Hematopoietic multipotent progenitor cell treated with erythropoietin and hydrocortisone succinate and interleukin-3 and kit ligand, for 17 days (in vitro differentiated cells): Measurements from ENCODE around the gene RBM19.
"Not testable (repeated sequence)": the region's sequence is repeated elsewhere in the genome, so short reads cannot be mapped to it uniquely, and the experiment has no call there.

Experiments used
- DNase-seq: peaks from one replicate; pipeline ENCODE4 v3.0.0-alpha.2; 2015; ENCODE audit warnings: low spot score

Gene RBM19, protein sequence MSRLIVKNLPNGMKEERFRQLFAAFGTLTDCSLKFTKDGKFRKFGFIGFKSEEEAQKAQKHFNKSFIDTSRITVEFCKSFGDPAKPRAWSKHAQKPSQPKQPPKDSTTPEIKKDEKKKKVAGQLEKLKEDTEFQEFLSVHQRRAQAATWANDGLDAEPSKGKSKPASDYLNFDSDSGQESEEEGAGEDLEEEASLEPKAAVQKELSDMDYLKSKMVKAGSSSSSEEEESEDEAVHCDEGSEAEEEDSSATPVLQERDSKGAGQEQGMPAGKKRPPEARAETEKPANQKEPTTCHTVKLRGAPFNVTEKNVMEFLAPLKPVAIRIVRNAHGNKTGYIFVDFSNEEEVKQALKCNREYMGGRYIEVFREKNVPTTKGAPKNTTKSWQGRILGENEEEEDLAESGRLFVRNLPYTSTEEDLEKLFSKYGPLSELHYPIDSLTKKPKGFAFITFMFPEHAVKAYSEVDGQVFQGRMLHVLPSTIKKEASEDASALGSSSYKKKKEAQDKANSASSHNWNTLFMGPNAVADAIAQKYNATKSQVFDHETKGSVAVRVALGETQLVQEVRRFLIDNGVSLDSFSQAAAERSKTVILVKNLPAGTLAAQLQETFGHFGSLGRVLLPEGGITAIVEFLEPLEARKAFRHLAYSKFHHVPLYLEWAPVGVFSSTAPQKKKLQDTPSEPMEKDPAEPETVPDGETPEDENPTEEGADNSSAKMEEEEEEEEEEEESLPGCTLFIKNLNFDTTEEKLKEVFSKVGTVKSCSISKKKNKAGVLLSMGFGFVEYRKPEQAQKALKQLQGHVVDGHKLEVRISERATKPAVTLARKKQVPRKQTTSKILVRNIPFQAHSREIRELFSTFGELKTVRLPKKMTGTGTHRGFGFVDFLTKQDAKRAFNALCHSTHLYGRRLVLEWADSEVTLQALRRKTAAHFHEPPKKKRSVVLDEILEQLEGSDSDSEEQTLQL

DNA sequence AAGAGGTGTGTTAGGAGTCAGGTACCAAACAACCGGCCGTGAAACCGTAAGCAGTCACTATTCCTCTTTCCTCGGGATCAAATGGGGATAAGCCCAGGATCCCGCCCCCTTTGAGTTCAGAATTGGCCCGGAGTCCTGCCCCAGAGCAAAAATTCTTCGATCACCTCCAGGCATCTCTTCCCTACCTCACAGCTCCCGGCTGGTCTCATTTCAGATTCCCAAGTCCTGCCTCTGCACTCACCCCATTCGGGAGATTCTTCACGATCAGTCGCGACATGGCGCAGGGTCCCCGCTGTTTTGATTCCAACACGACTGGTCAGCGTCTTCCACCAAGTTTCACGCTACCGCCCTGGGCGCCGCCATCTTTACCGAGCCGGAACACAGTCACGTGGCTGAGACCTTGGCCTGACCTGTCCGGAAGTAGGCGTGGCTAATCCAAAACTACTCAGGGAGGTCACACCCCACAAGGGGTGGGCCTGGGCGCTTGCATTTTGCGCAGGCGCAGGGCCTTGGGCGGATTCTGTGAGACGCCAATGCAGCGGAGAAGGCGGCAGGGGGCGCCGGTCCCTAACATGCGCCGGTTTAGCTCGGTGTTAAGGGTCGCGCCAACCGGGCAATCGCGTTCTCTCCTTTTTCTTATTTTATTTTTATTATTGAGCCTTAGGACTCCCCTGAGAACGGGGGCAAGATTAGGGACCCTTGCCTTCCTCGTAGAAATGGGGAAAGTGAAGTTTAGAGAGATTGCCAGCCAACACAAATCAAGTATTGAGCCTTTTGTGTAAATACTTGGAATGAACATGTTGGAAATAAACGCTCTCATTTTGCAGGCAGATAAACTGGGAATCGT is at the start of gene RBM19:
Gene RBM19, minus strand, starts transcription at position 375 of the 847 bp plus-strand sequence. Its CDS starts 98 bp downstream, at position 277.
- DNase-seq = peak; percentile 100

DNA sequence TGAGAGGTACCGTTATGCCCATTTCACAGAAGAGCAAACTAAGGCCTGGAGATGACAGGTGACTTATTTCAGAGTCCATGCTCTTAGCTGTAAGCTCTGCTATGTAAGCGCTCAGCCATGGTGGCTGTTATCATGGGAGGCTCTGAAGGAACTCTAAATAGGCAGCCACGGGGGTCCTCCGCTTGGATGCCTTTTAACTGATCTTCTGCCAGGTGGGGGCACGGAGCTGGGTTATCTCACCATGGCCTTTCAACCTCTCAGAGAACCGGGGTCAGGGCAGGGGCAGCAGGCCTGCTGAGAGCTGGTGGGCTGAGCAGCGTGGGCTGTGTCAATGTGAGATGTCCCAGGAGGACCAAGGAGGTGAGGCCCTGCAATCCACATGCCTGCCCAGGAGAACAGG is 49.7 kb upstream of the RBM19 start:
- DNase-seq = no peak

DNA sequence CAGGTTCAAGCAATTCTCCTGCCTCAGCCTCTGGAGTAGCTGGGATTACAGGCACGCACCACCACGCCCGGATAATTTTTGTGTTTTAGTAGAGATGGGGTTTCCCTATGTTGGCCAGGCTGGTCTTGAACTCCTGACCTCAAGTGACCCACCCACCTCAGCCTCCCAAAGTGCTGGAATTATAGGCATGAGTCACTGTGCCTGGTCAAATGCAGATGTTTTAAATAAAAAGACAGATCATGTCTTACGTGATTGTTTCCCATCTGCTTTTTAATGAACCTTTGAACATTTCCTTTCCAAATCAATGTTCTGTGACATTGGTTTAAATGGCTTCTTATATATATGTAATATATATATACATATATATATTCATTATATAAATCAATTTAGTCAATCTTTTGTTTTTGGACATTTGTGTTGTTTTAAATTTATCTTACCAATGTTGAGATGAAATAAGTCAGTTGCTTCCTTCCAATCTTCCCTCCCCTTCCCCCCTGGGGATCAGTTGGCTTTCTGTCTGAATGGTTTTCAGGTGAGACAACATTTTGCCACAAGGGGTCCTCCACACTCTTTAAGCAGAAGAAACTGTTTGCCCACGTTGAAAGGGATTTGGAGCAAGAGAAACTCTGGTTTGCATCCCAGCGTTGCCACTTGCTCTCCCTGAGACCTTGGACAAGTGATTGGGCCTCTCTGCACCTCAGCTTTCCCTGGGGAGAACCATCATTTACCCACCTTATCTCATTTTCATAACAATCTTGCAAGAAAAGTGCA is 47.6 kb upstream of the RBM19 start:
- no peak for DNase-seq

DNA sequence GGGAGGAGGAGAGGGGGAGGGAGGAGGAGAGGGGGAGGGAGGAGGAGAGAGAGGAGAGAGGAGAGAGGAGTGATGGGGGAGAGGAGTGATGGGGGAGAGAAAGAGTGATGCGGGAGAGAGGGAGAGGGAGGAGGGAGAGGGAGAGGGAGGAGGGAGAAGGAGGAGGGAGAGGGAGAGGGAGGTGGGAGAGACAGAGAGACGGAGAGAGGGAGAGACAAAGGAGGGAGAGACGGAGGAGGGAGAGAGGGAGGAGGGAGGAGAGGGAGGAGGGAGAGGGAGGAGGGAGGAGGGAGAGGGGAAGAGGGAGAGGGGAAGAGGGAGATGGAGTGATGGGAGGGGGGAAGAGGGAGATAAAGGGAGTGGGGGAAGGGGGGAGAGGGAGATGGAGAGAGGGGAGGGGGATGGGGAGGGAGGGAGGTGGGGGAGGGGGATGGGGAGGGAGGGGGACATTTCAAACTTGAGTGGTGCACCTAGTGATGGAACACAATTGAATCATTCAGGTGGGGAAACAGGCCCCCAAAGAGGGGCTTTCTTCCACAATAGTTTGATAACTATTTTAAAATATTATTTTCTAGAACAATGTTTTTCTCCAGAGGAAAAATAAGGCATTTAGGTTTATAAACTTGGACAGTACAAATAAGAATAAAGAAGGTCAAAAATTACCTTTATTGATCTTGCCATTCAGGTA is 46.8 kb upstream of the RBM19 start:
- no peak for DNase-seq

DNA sequence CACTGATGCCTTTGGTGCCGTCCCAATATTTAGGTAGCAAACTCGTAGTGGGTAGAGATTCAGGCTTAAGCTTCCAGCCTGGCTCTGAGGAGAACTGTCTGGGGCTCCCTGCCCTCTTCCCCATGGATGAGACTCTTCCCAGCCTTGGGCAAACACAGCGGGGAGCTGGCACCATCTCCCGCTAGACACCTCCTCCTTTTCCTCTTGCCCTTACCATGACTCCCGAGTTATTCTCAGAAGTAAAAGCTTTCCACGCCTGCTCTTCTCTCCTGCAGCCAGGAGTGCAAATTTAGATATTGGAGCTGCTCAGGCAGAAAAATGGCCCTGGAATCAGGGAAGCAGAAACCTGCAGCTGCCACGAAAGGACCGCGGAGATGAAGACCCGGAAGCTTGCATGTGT is 45.6 kb upstream of the RBM19 start:
- no peak for DNase-seq

DNA sequence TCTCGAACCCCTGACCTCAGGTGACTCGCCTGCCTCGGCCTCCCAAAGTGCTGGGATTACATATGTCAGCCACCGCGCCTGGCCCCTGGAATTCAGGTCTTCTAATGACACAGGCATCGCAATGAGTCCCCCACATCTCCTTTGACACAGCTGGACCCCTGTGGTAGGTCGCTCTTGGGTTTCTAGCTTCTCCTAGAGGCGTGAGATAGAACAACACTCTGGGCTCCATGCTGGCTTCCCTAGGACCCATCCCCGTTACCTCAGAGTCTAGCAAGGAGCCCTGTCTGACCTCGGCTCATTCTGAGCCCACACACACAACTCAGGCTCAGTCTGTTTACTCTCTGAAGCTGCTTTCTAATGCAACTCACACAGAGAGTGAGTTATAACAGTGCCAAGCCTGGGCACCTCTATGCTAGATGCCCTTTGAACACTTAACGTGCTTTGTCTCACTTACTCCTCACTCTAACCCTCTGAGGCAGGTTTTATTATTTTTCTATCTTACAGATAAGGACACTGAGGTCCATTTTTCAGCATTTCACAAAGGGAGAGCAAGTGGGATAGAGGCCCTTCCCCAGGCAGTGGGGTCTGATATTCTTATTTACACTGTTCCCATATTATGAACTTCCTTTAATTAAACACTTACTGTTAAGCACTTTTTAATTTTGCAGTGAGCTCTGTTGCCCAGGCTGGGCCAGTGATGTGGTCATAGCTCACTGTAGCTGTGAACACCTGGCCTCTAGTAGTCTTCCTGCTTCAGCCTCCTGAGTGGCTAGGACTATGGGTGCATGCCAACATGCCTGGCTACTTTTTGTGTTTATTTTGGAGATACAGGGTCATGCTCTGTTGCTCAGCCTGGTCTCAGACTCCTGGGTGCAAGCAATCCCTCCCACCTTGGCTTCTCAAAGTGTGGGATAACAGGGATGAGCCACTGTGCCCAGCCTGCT is 40.6 kb upstream of the RBM19 start:
- DNase-seq = no peak

DNA sequence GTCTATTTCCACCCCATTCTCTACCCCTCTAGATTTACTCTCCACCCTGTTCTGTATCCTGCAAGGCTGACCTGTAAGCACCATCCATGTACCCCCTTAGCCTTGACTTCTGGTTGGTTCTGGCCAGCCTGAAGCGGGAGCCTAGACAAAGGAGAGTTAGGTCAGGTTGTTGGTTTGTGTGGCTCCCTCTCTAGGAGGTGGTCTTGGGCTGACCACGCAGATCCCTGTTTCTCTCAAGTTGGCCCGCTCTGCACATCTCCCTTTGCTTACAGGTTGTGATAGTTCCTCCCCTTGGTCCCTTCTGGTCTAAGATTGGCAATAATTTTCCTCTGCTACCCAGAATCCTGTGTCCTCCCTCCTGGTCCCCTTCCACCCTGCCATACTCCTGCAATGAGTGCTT is 38.3 kb upstream of the RBM19 start:
- no peak for DNase-seq

DNA sequence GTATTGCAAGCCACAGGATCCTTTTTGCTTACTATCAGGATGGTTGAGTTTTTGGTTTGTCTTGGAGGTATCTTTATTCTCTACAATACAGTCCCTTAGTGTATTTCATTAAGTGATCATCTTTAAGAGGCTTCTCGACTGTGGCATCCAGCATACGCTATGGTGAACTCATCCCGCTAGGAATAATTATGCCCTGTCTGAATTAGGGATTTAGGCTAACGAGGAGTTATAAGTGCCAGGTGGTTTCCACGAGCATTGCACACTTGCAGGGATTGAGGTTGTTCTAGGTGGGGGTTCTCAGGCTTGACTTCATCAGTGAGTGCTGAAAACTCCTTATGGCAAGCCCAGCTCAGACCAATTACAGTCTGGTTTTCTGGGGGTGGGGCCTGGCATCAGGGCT is 37.2 kb upstream of the RBM19 start:
- DNase-seq = no peak

DNA sequence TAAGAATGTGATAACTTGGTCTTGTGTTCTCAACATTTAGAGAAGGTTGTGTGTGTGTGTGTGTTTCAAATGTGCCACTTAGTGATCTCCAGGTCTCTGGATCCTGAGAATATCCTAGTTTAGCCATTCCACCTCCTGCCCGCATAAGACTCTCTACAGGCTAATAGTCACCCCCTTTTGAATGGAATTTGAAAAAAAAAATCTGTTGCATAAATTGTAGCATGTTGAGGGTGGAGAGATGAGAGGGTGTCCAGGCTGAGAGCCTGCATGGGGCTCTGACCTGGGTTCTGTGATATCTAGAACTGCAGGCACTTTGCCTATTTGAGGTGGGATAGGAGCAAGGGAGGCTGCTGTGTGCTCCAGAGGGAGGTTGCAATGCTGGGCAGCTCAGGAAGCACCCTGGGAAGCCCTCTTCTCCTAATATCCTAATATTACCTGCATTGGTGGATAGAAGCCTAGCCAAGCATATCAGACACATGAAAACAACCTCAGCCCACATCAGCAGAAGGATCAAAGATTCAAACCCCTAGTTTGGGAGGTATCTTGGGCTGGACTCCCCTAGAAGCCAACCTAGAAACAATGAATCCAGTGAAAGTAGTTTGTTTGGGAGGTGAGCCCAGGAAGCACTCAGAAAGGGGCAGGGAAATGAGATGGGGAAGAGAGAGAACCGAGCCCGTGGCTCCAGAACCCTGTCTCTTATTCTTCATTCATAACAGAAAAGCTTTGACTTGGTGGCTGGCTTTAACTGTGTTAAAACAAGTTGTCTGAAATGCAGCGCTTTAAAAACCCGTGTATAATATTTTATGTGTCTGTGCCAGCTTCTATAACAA is 35.6 kb upstream of the RBM19 start:
- no peak for DNase-seq

DNA sequence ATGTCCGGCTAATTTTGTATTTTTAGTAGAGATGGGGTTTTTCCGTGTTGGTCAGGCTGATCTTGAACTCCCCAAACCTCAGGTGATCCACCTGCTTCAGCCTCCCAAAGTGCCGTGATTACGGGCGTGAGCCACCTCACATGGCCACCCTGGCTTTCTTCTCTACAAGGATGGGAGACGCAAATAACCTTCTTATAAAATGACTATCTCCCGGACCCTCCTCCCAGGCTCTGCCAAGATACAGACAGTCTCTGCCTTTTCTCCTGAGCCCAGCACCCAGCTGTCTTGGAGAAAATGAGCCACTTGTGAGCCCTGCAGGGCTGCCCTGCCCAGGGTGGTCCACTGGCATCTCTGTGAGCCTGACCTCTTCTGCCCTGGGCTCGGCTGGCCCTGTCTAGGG is 34.7 kb upstream of the RBM19 start:
- DNase-seq = no peak

DNA sequence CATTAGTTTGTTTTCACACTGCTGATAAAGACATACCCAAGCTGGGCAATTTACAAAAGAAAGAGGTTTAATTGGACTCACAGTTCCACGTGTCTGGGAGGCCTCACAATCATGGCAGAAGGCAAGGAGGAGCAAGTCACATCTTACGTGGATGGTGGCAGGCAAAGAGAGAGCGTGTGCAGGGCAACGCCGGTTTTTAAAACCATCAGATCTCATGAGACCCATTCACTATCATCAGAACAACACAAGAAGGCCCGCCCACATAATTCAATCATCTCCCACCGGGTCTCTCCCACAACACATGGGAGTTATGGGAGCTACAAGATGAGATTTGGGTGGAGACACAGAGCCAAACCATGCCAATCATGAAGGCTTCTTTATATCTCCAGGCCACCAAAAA is 34.1 kb upstream of the RBM19 start:
- DNase-seq = not testable (repeated sequence)

DNA sequence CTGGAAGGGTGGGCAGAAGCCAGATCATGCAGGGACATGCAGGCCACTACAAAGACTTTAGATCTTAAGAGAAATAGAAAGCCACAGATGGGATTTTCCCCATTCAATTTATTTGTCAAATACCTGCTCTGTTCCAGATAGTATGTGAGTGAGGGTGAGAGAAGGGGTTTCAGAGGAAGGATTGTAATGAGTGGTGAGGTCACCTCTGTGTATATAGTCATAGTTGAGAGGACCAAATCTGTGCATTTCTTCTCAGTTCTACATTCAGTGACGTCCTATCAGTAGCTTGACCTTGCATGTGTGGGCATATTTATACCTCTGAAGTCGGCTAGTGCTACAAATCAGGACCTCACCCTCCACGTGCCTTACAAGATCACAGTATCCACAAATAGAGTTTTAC is 31.2 kb upstream of the RBM19 start:
- DNase-seq = no peak

DNA sequence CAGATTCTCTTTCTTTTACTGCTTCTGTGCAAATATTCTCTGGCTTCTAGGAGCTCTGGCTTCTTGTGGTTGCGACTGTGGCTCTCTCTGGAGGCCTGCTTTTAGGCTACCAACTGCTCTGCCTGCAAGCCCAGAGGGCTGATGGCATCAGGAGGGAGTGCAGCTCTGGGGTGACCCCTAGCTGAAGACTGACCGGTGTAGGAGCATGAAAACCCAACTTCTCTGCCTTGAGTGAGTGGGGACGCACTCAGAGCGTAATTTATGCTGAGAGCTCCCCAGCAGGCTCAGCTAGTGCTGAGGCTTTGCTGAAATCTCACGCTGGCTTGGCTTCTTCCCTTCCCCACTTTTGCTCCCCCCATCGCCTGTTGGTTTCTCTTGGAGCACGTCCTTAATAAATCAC is 29.9 kb upstream of the RBM19 start:
- no peak for DNase-seq

DNA sequence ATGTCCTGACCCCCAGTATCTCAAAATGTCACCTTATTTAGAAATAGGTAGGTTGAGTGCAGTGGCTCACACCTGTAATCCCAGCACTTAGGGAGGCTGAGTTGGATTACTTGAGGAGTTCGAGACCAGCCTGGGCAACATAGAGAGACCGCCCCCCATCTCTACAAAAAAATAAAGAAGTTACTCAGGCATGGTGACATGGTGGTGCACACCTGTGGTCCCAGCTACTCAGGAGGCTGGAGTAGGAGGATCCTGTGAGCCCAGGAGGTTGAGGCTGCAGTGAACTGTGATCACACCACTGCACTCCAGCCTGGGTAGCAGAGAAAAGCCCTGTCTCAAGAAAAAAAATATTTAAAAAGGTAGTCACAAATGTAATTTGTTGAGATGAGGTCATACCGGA is 27.9 kb upstream of the RBM19 start:
- DNase-seq = no peak

DNA sequence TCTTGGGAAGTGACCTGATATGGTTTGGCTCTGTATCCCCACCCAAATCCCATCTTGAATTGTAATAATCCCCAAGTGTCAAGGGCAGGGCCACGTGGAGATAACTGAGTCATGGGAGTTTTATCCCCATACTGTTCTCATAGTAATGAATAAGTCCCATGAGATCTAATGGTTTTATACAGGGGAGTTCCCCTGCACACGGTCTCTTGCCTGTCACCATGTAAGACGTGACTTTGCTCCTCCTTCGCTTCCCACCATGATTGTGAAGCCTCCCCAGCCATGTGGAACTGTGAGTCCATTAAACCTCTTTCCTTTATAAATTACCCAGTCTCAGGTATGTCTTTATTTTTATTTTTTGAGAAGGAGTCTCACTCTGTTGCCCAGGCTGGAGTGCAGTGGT is 26.6 kb upstream of the RBM19 start:
- DNase-seq = not testable (repeated sequence)

DNA sequence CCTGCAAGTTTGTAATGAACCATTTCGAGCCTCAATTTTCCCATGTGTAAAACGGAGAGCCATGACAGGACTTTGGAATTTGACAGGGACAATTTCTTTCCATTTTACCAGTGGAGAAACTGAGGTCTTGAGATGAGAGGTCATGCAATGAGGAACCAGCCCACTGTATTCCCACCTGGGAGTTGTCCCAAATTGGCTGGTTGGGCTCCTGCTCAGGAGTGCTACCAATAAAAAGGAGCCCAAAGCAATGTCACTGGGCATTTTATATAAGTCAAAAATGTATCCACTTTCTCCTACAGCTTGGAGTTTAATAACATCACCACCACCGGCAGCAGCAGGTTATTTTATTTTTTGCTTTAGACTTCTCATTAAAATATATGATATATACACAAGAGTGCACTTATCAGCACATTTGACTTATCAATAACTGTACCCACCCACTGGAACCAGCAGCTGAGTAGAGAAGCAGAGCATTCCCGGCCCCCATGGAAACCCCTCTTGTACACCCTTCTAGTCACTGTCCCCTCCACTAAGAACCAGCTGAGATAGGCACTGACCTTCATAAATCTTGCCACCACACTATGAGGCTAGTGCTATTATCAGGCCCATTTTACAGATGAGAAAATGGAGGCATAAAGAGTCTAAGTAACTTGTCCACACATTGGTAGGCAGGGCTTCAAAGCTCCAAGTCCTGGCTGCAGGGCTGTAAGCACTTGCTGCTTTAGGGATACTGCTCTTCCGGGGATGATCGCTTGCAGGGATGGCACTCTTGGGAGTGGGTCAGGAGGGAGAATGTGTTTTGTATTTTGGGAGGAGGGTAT is 25.3 kb upstream of the RBM19 start:
- DNase-seq = no peak
